Fibroblast of mammary gland (primary cell): ENCODE data around the gene RNF6.

Source experiments
- DNase-seq: peaks from one replicate; pipeline ENCODE4 v3.0.0-alpha.2; 2010; ENCODE audit warnings: low read depth
- H3K4me3 ChIP-seq: 2 replicates; pipeline ENCODE4 v1.5.1; 2011; ENCODE audit warnings: low read depth, mild to moderate bottlenecking, low read length, moderate library complexity; ENCODE audit not compliant: control insufficient read depth
- TF ChIP-seq, protein P1 (sequence below): conservative IDR thresholded peaks from 2 replicates; pipeline ENCODE4 v1.5.1; 2011; ENCODE audit warnings: low read depth, low read length, inconsistent platforms; ENCODE audit not compliant: control insufficient read depth, insufficient read depth

The RNF6 gene

DNA sequence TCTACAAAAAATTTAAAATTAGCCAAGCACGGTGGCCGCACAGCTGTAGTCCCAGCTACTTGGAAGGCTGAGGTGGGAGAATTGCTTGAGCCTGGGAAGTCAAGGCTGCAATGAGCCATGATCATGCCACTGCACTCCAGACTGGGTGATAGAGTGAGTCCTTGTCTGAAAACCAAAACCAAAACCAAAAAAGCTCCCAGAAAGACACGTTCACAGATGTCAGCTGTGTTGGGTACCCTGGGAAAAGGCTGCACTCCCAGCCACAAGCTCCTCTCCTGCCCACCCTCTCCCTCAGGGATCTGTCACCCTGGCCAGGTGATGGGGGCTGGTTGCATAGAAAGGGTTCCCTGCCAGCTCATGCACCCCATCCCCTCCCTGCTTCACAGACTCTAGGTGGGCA is 53.3 kb downstream of the RNF6 start:
- no peak overlapping the region for H3K4me3 ChIP-seq
- DNase-seq, result no peak

GRCh38 chr13:26168237-26168814 is 53.8 kb downstream of the RNF6 start:
- H3K4me3 ChIP-seq, result no peak overlapping the region
- DNase-seq, result no peak
- TF ChIP-seq, protein P1, sequence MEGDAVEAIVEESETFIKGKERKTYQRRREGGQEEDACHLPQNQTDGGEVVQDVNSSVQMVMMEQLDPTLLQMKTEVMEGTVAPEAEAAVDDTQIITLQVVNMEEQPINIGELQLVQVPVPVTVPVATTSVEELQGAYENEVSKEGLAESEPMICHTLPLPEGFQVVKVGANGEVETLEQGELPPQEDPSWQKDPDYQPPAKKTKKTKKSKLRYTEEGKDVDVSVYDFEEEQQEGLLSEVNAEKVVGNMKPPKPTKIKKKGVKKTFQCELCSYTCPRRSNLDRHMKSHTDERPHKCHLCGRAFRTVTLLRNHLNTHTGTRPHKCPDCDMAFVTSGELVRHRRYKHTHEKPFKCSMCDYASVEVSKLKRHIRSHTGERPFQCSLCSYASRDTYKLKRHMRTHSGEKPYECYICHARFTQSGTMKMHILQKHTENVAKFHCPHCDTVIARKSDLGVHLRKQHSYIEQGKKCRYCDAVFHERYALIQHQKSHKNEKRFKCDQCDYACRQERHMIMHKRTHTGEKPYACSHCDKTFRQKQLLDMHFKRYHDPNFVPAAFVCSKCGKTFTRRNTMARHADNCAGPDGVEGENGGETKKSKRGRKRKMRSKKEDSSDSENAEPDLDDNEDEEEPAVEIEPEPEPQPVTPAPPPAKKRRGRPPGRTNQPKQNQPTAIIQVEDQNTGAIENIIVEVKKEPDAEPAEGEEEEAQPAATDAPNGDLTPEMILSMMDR, result no peak

More for the DNA sequence above, 53.3 kb downstream of the RNF6 start:
- TF ChIP-seq, protein P1, result no peak

DNA sequence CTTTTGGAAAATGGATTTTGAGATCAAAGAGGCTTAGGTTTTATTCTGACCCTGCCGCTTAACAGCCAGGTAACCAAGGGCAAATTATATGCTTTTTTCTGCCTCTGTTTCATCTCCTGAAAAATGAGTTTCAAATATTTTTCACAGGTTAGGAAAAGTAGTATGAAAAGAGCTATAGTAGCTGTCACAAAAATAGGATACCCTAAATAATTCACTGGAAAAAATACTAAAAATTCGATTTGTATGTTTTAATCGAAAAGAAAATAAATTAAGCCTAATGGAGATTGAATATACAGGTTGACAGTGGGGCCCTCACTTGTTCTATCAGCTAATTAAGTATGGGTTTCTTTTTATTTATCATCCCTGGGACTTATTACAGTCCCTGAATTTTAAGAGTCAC is 58.3 kb downstream of the RNF6 start:
- TF ChIP-seq, protein P1, result no peak
- H3K4me3 ChIP-seq, result no peak overlapping the region
- no peak for DNase-seq
